Smooth muscle cell (in vitro differentiated cells): ENCODE data around the gene TAPBPL. TPM values are rescaled to one million over a fixed set of nuclear protein-coding genes. Genes with fewer than 3 reads are reported as not detected.
"Not testable (repeated sequence)": the region's sequence is repeated elsewhere in the genome, so short reads cannot be mapped to it uniquely, and the experiment has no call there.

Experiments used
- DNase-seq: peaks from one replicate; lab custom pipeline; 2025; ENCODE audit not compliant: unreplicated experiment; lab: John Stamatoyannopoulos, UW
- H2AFZ ChIP-seq: fragments of 200-600 bp; sonication (generic); 2 replicates; pipeline ENCODE4 v1.6.0; 2016; ENCODE audit warnings: antibody characterized with exemption, low read depth, mild to moderate bottlenecking
- H3F3A ChIP-seq: fragments of 200-600 bp; sonication (generic); 2 replicates; pipeline ENCODE4 v1.6.0; 2017; ENCODE audit warnings: antibody characterized with exemption, low read depth
- H3K27ac ChIP-seq: fragments of 200-600 bp; sonication (generic); 2 replicates; pipeline ENCODE4 v1.5.1; 2016; ENCODE audit warnings: low read depth, mild to moderate bottlenecking
- H3K27me3 ChIP-seq: fragments of 200-600 bp; sonication (generic); 2 replicates; pipeline ENCODE4 v1.6.1; 2016; ENCODE audit warnings: low read depth, mild to moderate bottlenecking
- H3K36me3 ChIP-seq: fragments of 200-600 bp; sonication (generic); 2 replicates; pipeline ENCODE4 v1.5.1; 2016; ENCODE audit warnings: low read depth
- H3K4me1 ChIP-seq: fragments of 200-600 bp; sonication (generic); 2 replicates; pipeline ENCODE4 v1.5.1; 2016; ENCODE audit warnings: low read depth
- H3K4me2 ChIP-seq: fragments of 200-600 bp; sonication (generic); 2 replicates; pipeline ENCODE4 v1.6.0; 2016; ENCODE audit warnings: mild to moderate bottlenecking
- H3K4me3 ChIP-seq: fragments of 200-600 bp; sonication (generic); 2 replicates; pipeline ENCODE4 v1.5.1; 2016; ENCODE audit warnings: mild to moderate bottlenecking
- H3K79me2 ChIP-seq: fragments of 200-600 bp; sonication (generic); 2 replicates; pipeline ENCODE4 v1.6.0; 2016; ENCODE audit warnings: low read depth, mild to moderate bottlenecking
- H3K9ac ChIP-seq: fragments of 200-600 bp; sonication (generic); 2 replicates; pipeline ENCODE4 v1.6.0; 2016; ENCODE audit warnings: low read depth
- H3K9me3 ChIP-seq: fragments of 200-600 bp; sonication (generic); replicated peaks from 2 replicates; pipeline ENCODE4 v1.5.1; 2016; ENCODE audit warnings: low read depth
- H4K20me1 ChIP-seq: fragments of 200-600 bp; sonication (generic); 2 replicates; pipeline ENCODE4 v1.6.0; 2016; ENCODE audit warnings: low read depth
- CTCF ChIP-seq: fragments of 200-600 bp; sonication (generic); IDR thresholded peaks from 2 replicates; pipeline ENCODE4 v1.5.1; 2017; ENCODE audit warnings: borderline replicate concordance, mild to moderate bottlenecking, antibody characterized with exemption; ENCODE audit not compliant: insufficient read depth, poor library complexity, severe bottlenecking
- WGBS: methylation state at CpG from one replicate; pipeline ENCODE4 v1.1.7; 2016; ENCODE audit warnings: low lambda C conversion rate; 5-methylcytosine and 5-hydroxymethylcytosine counted together
- polyA plus RNA-seq: library from polyadenylated mRNA; unstranded; fragments of >200 nt; fragmentation: Nextera tagmentation; extraction: Ambion mirVana; gene quantifications from 2 replicates; pipeline ENCODE4 v1.2.1, GENCODE V29; 2016
- total RNA-seq: library from RNA; depleted of rRNA; stranded (reverse); fragments of >200 nt; gene quantifications from 2 replicates; pipeline ENCODE4 v1.2.3, GENCODE V29; 2014

Gene TAPBPL
- total and polyA plus RNA-seq, 2 experiments from 2014 or later, result 0.85 to 3.2 TPM

DNA sequence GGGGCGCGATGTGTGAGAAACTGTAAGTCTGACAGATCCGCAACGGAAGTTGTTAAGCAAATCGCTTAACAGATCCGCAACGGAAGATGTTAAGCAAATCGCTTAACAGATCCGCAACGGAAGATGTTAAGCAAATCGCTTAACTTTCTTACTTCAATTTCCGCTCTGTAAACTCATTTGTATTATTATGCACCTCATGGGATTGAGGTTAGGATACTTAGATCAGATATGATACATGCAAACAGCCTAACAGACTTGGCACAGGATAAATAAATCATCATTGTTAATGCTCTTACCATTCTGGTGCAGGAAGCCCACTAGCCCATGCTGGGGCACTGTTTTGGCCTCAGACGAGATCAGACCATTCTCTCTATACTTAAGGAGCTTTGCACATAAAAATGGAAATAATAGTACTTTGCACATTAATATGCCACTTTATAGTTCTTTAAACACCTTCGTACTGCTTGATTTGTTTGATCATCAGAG is 42.5 kb downstream of the TAPBPL start:
- Histone ChIP-seq H3K79me2 (peaks cover 35% of the 10 kb centered on the region), H3K27ac (peak overlapping the region; percentile 35), H3K4me1 (peaks cover 21% of the 10 kb centered on the region), H3K4me3 (peak overlapping the region; percentile 74), H3K9me3 (no peaks in the 10 kb centered on the region), H3K4me2 (peak overlapping the region; percentile 84), H3K9ac (peak overlapping the region; percentile 4), H3K27me3 (no peaks in the 10 kb centered on the region), H4K20me1 (peaks cover 6% of the 10 kb centered on the region), H2AFZ (peak overlapping the region; percentile 33), H3K36me3 (no peaks in the 10 kb centered on the region), H3F3A (peaks cover 4% of the 10 kb centered on the region)
- no peak for TF ChIP-seq CTCF
- 4% methylated on average over 14 of the region's 14 CpGs for WGBS
- DNase-seq, result no peak

GRCh38 chr12:6494968-6495367 is 43.1 kb downstream of the TAPBPL start:
- Histone ChIP-seq H3K9me3 (no peaks in the 10 kb centered on the region), H3K36me3 (no peaks in the 10 kb centered on the region), H3F3A (peaks cover 3% of the 10 kb centered on the region), H3K9ac (peak overlapping the region; percentile 4), H3K27me3 (no peaks in the 10 kb centered on the region), H3K4me3 (peak overlapping the region; percentile 74), H3K79me2 (peaks cover 35% of the 10 kb centered on the region), H3K4me1 (peaks cover 21% of the 10 kb centered on the region), H2AFZ (no peak overlapping the region), H4K20me1 (peaks cover 6% of the 10 kb centered on the region), H3K4me2 (peak overlapping the region; percentile 84), H3K27ac (no peak overlapping the region)
- WGBS, result 87% methylated on average over 1 of the region's 1 CpG
- DNase-seq, result no peak
- TF ChIP-seq CTCF, result no peak

- DNase-seq, H3K4me3 ChIP-seq, H4K20me1 ChIP-seq, H3K36me3 ChIP-seq, H3K27me3 ChIP-seq, H3K9ac ChIP-seq, H3K4me2 ChIP-seq, H3F3A ChIP-seq, H2AFZ ChIP-seq, H3K9me3 ChIP-seq, H3K27ac ChIP-seq: not testable (repeated sequence)
- WGBS, result 95% methylated on average over 3 of the region's 3 CpGs
- peaks cover 44% of the 10 kb centered on the region for H3K79me2 ChIP-seq
- H3K4me1 ChIP-seq, result peaks cover 17% of the 10 kb centered on the region
Measured at GRCh38 chr12:6497291-6497690, 45.4 kb downstream of the TAPBPL start.

GRCh38 chr12:6500466-6500865 is 48.6 kb downstream of the TAPBPL start:
- no peak overlapping the region for H3K27ac ChIP-seq
- peaks cover 32% of the 10 kb centered on the region for H3K79me2 ChIP-seq
- H3K9me3 ChIP-seq, result no peaks in the 10 kb centered on the region
- H3K4me1 ChIP-seq, result peaks cover 2% of the 10 kb centered on the region
- H3K4me3 ChIP-seq, result no peak overlapping the region
- H3K9ac ChIP-seq, result no peak overlapping the region
- TF ChIP-seq CTCF, result no peak
- no peaks in the 10 kb centered on the region for H4K20me1 ChIP-seq
- 88% methylated on average over 2 of the region's 2 CpGs for WGBS
- H3K4me2 ChIP-seq, result no peak overlapping the region
- H2AFZ ChIP-seq, result no peak overlapping the region
- no peaks in the 10 kb centered on the region for H3F3A ChIP-seq
- H3K36me3 ChIP-seq, result no peaks in the 10 kb centered on the region
- H3K27me3 ChIP-seq, result no peaks in the 10 kb centered on the region
- DNase-seq, result no peak
